ENCODE measurements around the gene UCHL5.

GRCh38 chr1:193005785-193006184, 53.4 kb downstream of the UCHL5 start:
- no peak for TF ChIP-seq CTCF (IDR thresholded peaks at IDR 0.05)
- TF ChIP-seq POLR2A (IDR thresholded peaks at IDR 0.05) = no peak
